ENCODE measurements around the gene TCIRG1.

DNA sequence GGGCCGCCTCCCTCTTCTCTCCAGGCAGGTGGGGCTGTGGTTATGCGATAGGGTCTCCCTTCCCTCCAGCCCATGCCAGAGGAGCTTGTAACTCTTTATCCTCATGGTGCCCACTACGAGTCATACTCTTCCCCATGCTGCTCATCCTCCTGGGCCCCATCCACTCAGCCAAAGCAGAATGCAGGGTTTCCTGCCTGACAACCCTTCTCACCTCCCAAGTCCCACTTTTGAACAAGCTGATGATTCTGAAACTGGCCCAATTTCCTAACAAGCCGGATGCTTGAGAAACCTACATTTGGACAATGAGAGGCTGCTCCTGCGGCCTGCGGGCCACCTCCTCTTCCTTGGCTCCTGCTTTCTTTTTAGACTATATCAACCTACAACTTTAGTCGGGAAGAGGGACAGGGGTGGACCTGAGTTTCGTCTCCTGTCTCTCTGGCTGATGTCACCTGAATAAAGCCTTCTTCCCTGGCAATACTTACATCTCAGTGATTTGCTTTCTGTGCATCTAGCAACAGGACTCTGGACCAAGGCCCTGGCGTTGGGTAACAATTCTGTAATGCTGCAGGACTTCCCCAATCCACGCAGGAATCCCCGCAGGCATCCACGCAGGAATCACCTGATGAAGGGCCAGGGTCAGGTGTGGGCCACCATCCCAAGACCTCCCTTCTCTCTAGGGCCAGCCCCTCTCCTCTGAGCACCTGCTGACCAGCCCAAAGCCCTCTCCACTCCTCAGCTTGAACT is 9.9 kb upstream of the TCIRG1 start:
- TF ChIP-seq EZH2phosphoT487 (IDR thresholded peaks at IDR 0.05; ENCODE audit: borderline replicate concordance, low read length) (no peak), EZH2 (IDR thresholded peaks at IDR 0.05; ENCODE audit: low read length, unreplicated experiment) (no peak)
- TF ChIP-seq, protein P1, sequence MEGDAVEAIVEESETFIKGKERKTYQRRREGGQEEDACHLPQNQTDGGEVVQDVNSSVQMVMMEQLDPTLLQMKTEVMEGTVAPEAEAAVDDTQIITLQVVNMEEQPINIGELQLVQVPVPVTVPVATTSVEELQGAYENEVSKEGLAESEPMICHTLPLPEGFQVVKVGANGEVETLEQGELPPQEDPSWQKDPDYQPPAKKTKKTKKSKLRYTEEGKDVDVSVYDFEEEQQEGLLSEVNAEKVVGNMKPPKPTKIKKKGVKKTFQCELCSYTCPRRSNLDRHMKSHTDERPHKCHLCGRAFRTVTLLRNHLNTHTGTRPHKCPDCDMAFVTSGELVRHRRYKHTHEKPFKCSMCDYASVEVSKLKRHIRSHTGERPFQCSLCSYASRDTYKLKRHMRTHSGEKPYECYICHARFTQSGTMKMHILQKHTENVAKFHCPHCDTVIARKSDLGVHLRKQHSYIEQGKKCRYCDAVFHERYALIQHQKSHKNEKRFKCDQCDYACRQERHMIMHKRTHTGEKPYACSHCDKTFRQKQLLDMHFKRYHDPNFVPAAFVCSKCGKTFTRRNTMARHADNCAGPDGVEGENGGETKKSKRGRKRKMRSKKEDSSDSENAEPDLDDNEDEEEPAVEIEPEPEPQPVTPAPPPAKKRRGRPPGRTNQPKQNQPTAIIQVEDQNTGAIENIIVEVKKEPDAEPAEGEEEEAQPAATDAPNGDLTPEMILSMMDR (conservative IDR thresholded peaks at IDR 0.05; ENCODE audit: low read depth, low read length): no peak

All from PC-3 (cell line).